Stomach (tissue), 4 donors: ENCODE data around the gene DIPK1B.

Source experiments
- EP300 ChIP-seq: sonication (generic); formaldehyde crosslinking; IDR thresholded peaks from one replicate; pipeline ENCODE4 v1.6.1; 2017; ENCODE audit warnings: antibody characterized with exemption
- POLR2A ChIP-seq, 4 donors: fragments of 450-650 bp; IDR thresholded peaks; one replicate each; pipeline ENCODE4 v1.6.1; 2016; ENCODE audit warnings: antibody characterized with exemption in 4 of 4, control low read depth in 2 of 4, mild to moderate bottlenecking in 1 of 4, moderate library complexity in 1 of 4
- TF ChIP-seq, protein P1 (sequence below), 7 experiments: fragments of 450-650 bp in 4 of 7; fragments of 200-600 bp in 3 of 7; sonication (generic) in 3 of 7; IDR thresholded peaks; one replicate each; pipeline ENCODE4 v1.5.1; 2016 to 2019; ENCODE audit warnings: antibody characterized with exemption in 7 of 7, control low read depth in 2 of 7, mild to moderate bottlenecking in 1 of 7

DNA sequence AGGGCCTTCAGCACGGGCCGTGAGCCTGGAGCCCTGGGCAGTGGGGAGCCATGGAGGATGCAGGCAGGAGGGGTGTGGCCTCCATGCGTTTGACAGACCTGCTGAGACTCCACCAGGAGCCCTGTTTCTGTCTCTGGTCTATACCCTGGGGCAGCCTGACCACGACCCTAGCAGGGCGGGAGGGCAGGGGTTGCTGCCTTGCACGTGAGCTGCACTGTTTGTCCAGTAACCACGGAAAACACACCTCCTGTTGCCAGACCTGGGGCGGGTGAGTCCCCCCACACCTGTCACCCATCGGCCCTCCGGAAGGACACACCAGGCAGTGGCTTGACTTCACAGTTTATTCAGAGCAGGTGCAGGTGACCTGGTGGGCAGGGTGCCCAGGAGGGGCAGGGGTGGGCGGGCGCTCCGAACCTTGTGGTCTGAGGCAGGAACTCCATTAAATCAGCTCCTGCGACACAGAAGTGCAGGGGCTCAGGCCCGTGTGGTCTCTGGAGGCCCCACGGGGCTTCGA lies 41.7 kb downstream of the DIPK1B start:
- TF ChIP-seq, protein P1, sequence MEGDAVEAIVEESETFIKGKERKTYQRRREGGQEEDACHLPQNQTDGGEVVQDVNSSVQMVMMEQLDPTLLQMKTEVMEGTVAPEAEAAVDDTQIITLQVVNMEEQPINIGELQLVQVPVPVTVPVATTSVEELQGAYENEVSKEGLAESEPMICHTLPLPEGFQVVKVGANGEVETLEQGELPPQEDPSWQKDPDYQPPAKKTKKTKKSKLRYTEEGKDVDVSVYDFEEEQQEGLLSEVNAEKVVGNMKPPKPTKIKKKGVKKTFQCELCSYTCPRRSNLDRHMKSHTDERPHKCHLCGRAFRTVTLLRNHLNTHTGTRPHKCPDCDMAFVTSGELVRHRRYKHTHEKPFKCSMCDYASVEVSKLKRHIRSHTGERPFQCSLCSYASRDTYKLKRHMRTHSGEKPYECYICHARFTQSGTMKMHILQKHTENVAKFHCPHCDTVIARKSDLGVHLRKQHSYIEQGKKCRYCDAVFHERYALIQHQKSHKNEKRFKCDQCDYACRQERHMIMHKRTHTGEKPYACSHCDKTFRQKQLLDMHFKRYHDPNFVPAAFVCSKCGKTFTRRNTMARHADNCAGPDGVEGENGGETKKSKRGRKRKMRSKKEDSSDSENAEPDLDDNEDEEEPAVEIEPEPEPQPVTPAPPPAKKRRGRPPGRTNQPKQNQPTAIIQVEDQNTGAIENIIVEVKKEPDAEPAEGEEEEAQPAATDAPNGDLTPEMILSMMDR (IDR thresholded peaks at IDR 0.05): no peak
- TF ChIP-seq POLR2A (IDR thresholded peaks at IDR 0.05) (no peak), EP300 (no peak)
